Pancreas (tissue), 10 donors: ENCODE data around the gene PRPF8. TPM values are rescaled to one million over a fixed set of nuclear protein-coding genes. Genes with fewer than 3 reads are reported as not detected.
"Not testable (repeated sequence)": the region's sequence is repeated elsewhere in the genome, so short reads cannot be mapped to it uniquely, and the experiment has no call there.

Source experiments
- ATAC-seq, 4 donors: fragments of 200-7000 bp; cut with Tn5 transposase; one replicate each; pipeline versions ENCODE4 v1.8.0 to v1.9.1; 2020; ENCODE audit warnings: mild to moderate bottlenecking in 4 of 4, moderate library complexity in 4 of 4
- DNase-seq, 6 donors: peaks; one replicate each; pipeline ENCODE4 v3.0.0-alpha.2; 2020
- FAIRE-seq: peaks from 2 replicates; lab custom pipeline; 2012; peaks lifted over from hg19 to GRCh38; lab: Jason Lieb, UNC
- H3K27ac ChIP-seq, 4 donors: fragments of 200-600 bp; sonication (generic); 1 replicate in 3 of 4; 2 replicates in 1 of 4; pipeline versions ENCODE4 v1.5.0 to v1.8.0; 2020
- H3K27me3 ChIP-seq, 4 donors: fragments of 200-600 bp; one replicate each; pipeline ENCODE4 v1.8.0; 2021
- H3K36me3 ChIP-seq, 3 donors: fragments of 200-600 bp; sonication (generic) in 1 of 3; one replicate each; pipeline versions ENCODE4 v1.5.0 to v1.8.0; 2020 to 2021
- H3K4me1 ChIP-seq, 3 donors: fragments of 200-600 bp; one replicate each; pipeline ENCODE4 v1.8.0; 2021
- H3K4me3 ChIP-seq, 4 donors: fragments of 200-600 bp; sonication (generic) in 2 of 4; one replicate each; pipeline versions ENCODE4 v1.5.0 to v1.8.0; 2020 to 2021
- H3K9me3 ChIP-seq, 4 donors: fragments of 200-600 bp; one replicate each; pipeline ENCODE4 v1.8.0; 2021
- CTCF ChIP-seq, 4 donors: fragments of 200-600 bp; sonication (generic) in 3 of 4; IDR thresholded peaks; one replicate each; pipeline versions ENCODE4 v1.5.0 to v1.8.0; 2021; ENCODE audit warnings: antibody characterized with exemption in 4 of 4
- WGBS, 2 donors: extraction: QIAGEN DNeasy Blood & Tissue Kit; methylation state at CpG; one replicate each; pipeline ENCODE4 v1.1.7; 2013; 5-methylcytosine and 5-hydroxymethylcytosine counted together
- intact Hi-C, 3 donors: fragments of 100-400 bp; cut with DNase I; formaldehyde crosslinking; loops; one replicate each; pipeline versions ENCODE4 v1.11.1 to v1.14.2; 2022
- polyA plus RNA-seq, 2 donors: library from polyadenylated mRNA; stranded (reverse); fragments of 200-250 nt; gene quantifications; one replicate each; pipeline ENCODE4 v1.2.3, GENCODE V29; 2013
- total RNA-seq, 6 donors: library from RNA; stranded (reverse); fragmentation: NEBNext Ultra II Directional in 4 of 6; extraction: Animal tissue kit (Norgen Biotek cat#: 25700) in 4 of 6; gene quantifications; one replicate each; pipeline versions ENCODE4 v1.2.1 to v1.2.4, GENCODE V29; 2021 to 2023
- donor health status: healthy with polysubstance abuse.
- donor health status: DM: no; HTN: no; CAD: no; lungs with moderate emphysema.
- donor health status: DM: no; HTN: no; CAD: no.
- donor health status: control.
- donor health status: control.
- donor health status: Bipolar disorder and iron deficiency.
- donor health status: DM: yes; HTN: yes; CAD: no.
- donor health status: DM: no; HTN: no; CAD: no.
- donor health status: DM: no; HTN: no; CAD: no.
- donor health status: DM: yes; HTN: yes; CAD: no.

The PRPF8 gene
- total and polyA plus RNA-seq, 8 donors = 78.9 to 129 (median 97.7) TPM

- Histone ChIP-seq H3K4me1 (peaks cover 11 to 18% (median 13%) of the 10 kb centered on the region in 3 donors), H3K36me3 (no peaks in the 10 kb centered on the region), H3K27ac (no peak overlapping the region), H3K4me3 (no peak overlapping the region), H3K9me3 (no peaks in the 10 kb centered on the region), H3K27me3 (no peaks in the 10 kb centered on the region)
- WGBS, 2 donors = 67 to 74% methylated on average over 4 of the region's 4 CpGs
- intact Hi-C loops = no loop called here
- DNase-seq (no peak), FAIRE-seq (no peak), ATAC-seq (no peak)
- TF ChIP-seq CTCF (IDR thresholded peaks at IDR 0.05) = no peak
Observed at GRCh38 chr17:1711804-1712203, 27.1 kb upstream of the PRPF8 start.

- peak overlapping the region; percentile 59 to 92 (median 70) for H3K4me3 ChIP-seq
- no peak for DNase-seq
- no peaks in the 10 kb centered on the region for H3K9me3 ChIP-seq
Observed at GRCh38 chr17:1710807-1711553, 26.3 kb upstream of the PRPF8 start.

GRCh38 chr17:1709971-1710806 is 25.5 kb upstream of the PRPF8 start, which contains the start of gene TLCD2:
TLCD2 (minus strand) TSS chr17:1710377; CDS start chr17:1710242, 135 bp downstream.
- H3K4me3 ChIP-seq = peak within 1 kb of the TSS; percentile 59 to 92 (median 70)
- peak within 1 kb of the TSS in 1 of 4 donors; percentile 56 for H3K27ac ChIP-seq
- WGBS, 2 donors = 1% methylated on average over 70 to 83 of the region's 83 CpGs
- H3K27me3 ChIP-seq = no peaks in the 10 kb centered on the region
- intact Hi-C loops = no loop called here
- no peaks in the 10 kb centered on the region for H3K36me3 ChIP-seq
- peak; percentile 65 to 87 (median 76) for DNase-seq
- no peak for FAIRE-seq
- peaks cover 11 to 18% (median 13%) of the 10 kb centered on the region in 3 donors for H3K4me1 ChIP-seq
- H3K9me3 ChIP-seq = no peaks in the 10 kb centered on the region
- TF ChIP-seq CTCF (IDR thresholded peaks at IDR 0.05) = no peak
- ATAC-seq = peak; percentile 29 to 67 (median 62)

More at GRCh38 chr17:1710807-1711553, 26.3 kb upstream of the PRPF8 start:
- WGBS, 2 donors = 32 to 38% methylated on average over 14 of the region's 14 CpGs
- intact Hi-C loops = no loop called here
- H3K27me3 ChIP-seq = no peaks in the 10 kb centered on the region
- FAIRE-seq (no peak), ATAC-seq (no peak)
- H3K4me1 ChIP-seq = peaks cover 11 to 18% (median 13%) of the 10 kb centered on the region in 3 donors
- H3K27ac ChIP-seq = peak overlapping the region in 1 of 4 donors; percentile 56
- H3K36me3 ChIP-seq = no peaks in the 10 kb centered on the region
- TF ChIP-seq CTCF (IDR thresholded peaks at IDR 0.05) = no peak

GRCh38 chr17:1709403-1709951 is 24.8 kb upstream of the PRPF8 start:
- H3K36me3 ChIP-seq = no peaks in the 10 kb centered on the region
- DNase-seq (peak in 1 of 6 donors; percentile 29), FAIRE-seq (no peak), ATAC-seq (peak in 2 of 4 donors; percentile 0 to 7)
- no peaks in the 10 kb centered on the region for H3K9me3 ChIP-seq
- H3K27me3 ChIP-seq = no peaks in the 10 kb centered on the region
- no peak overlapping the region for H3K27ac ChIP-seq
- no peak for TF ChIP-seq CTCF (IDR thresholded peaks at IDR 0.05)
- 13 to 17% methylated on average over 16 of the region's 16 CpGs for WGBS, 2 donors
- intact Hi-C loops = no loop called here
- H3K4me1 ChIP-seq = peaks cover 10 to 18% (median 13%) of the 10 kb centered on the region in 3 donors
- peak overlapping the region; percentile 59 to 92 (median 70) for H3K4me3 ChIP-seq

GRCh38 chr17:1708791-1709346 is 24.2 kb upstream of the PRPF8 start:
- intact Hi-C loops, H3K4me3 ChIP-seq, H3K27ac ChIP-seq, DNase-seq, H3K36me3 ChIP-seq, H3K27me3 ChIP-seq, FAIRE-seq, H3K9me3 ChIP-seq, ATAC-seq: not testable (repeated sequence)
- WGBS, 2 donors = 93 to 95% methylated on average over 10 of the region's 10 CpGs
- H3K4me1 ChIP-seq = peaks cover 4 to 14% (median 9%) of the 10 kb centered on the region in 3 donors
